ENCODE data around the gene GRM5. TPM values are rescaled to one million over a fixed set of nuclear protein-coding genes. Genes with fewer than 3 reads are reported as not detected.

GRM5 gene
- total RNA-seq, 4 donors from 2014 or later, result 0.53 TPM; not detected in 3

DNA sequence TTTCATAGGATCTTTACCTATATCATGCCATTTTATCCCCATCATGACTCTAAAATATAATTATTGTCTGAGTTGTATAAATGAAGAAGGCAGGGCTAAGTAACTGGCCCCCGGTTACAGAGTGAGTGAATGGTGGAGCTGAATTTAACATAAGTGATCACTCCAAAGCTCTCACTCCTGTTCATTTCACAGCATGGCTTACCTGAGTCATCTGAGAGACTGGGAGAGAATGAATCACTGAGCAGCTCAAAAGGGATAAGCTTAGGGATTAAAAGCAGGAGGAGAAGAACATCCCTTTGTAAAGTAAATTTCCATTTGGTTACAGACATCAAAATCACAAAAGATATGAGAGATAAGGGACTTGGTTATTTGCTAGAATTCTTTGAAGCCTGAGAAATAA lies 434.3 kb downstream of the GRM5 start:
- no peaks in the 10 kb centered on the region for H3K9me3 ChIP-seq
- no peak for TF ChIP-seq POLR2A (IDR thresholded peaks at IDR 0.05)
- TF ChIP-seq, protein P1, sequence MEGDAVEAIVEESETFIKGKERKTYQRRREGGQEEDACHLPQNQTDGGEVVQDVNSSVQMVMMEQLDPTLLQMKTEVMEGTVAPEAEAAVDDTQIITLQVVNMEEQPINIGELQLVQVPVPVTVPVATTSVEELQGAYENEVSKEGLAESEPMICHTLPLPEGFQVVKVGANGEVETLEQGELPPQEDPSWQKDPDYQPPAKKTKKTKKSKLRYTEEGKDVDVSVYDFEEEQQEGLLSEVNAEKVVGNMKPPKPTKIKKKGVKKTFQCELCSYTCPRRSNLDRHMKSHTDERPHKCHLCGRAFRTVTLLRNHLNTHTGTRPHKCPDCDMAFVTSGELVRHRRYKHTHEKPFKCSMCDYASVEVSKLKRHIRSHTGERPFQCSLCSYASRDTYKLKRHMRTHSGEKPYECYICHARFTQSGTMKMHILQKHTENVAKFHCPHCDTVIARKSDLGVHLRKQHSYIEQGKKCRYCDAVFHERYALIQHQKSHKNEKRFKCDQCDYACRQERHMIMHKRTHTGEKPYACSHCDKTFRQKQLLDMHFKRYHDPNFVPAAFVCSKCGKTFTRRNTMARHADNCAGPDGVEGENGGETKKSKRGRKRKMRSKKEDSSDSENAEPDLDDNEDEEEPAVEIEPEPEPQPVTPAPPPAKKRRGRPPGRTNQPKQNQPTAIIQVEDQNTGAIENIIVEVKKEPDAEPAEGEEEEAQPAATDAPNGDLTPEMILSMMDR (IDR thresholded peaks at IDR 0.05), result no peak
- no peaks in the 10 kb centered on the region for H3K4me1 ChIP-seq
- H3K4me3 ChIP-seq, result no peak overlapping the region
- no peaks in the 10 kb centered on the region for H3K27me3 ChIP-seq
- H3K27ac ChIP-seq, result no peak overlapping the region
- no peaks in the 10 kb centered on the region for H3K36me3 ChIP-seq
- DNase-seq, result no peak

DNA sequence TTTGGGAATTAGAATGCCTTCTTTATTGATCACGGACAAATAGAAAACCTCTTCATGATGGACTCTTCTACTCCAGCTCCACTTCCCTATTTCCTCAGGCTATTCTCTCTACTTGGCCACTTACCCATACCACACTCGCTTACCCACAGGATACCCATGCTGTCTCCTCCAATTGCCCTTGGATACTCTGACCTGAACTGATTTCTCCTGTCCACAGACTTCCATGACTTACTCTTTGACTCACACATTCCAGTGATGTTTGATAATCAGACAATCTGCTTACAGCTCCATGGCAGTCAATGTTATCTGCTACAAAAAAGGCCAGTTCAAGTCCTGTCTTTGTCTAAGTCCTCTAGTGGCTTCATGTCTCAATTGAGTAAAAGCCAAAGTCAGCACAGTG lies 436.3 kb downstream of the GRM5 start:
- no peak overlapping the region for H3K4me3 ChIP-seq
- TF ChIP-seq POLR2A (IDR thresholded peaks at IDR 0.05), result no peak
- TF ChIP-seq, protein P1 (IDR thresholded peaks at IDR 0.05), result no peak

DNA sequence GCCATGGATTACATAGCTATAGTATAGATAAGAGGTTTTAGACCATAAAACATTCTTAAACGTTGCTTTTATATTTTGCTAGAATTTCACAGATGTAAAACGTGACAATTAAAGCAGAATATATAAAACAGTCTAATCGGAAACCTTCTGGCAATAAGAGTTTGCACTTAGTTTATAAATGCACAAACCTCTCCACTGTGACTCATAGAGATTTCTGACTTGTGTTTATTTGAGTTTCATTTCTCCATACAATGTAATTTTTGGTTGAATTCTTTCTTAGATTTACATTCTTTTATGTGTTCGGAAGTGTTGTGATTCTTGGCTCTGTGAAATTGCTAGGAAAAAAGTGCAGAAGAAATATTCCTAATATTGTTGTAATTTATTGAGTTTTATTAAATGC lies 439.6 kb downstream of the GRM5 start:
- Histone ChIP-seq H3K36me3 (no peaks in the 10 kb centered on the region), H3K27ac (no peak overlapping the region), H3K4me3 (no peak overlapping the region), H3K9me3 (no peaks in the 10 kb centered on the region), H3K4me1 (no peaks in the 10 kb centered on the region), H3K27me3 (no peaks in the 10 kb centered on the region)
- DNase-seq, result no peak
- TF ChIP-seq POLR2A (IDR thresholded peaks at IDR 0.05), result no peak
- TF ChIP-seq, protein P1 (IDR thresholded peaks at IDR 0.05), result no peak

More for the DNA sequence above, 436.3 kb downstream of the GRM5 start:
- no peak overlapping the region for H3K27ac ChIP-seq
- H3K9me3 ChIP-seq, result no peaks in the 10 kb centered on the region
- no peak for DNase-seq
- no peaks in the 10 kb centered on the region for H3K4me1 ChIP-seq
- no peaks in the 10 kb centered on the region for H3K36me3 ChIP-seq
- H3K27me3 ChIP-seq, result no peaks in the 10 kb centered on the region

DNA sequence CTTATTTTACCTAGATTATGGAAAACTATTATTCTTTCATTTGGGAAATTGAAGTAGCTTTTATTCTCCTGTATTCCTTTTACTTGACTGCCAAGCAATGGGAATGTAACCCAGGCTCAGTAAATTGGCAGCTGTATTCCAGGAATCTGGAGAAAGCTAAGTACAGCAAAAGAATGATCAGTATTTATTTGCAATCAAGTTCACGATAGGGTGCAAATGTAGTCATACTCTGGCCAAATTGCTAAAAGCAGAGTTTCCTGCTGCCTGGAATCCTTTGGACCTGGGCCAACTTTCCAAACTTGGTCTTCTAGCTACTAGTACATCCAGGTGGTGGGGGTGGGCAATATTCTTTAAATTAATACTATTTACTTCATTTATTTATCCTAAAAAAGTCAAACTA lies 442.3 kb downstream of the GRM5 start:
- no peak for TF ChIP-seq POLR2A (IDR thresholded peaks at IDR 0.05)
- TF ChIP-seq, protein P1 (IDR thresholded peaks at IDR 0.05), result no peak
- DNase-seq, result no peak

GRCh38 chr11:88620568-88621130 lies 445.1 kb downstream of the GRM5 start:
- H3K27ac ChIP-seq, result no peak overlapping the region
- H3K27me3 ChIP-seq, result no peaks in the 10 kb centered on the region
- no peak overlapping the region for H3K4me3 ChIP-seq
- TF ChIP-seq, protein P1 (IDR thresholded peaks at IDR 0.05), result no peak
- TF ChIP-seq POLR2A (IDR thresholded peaks at IDR 0.05), result no peak
- no peaks in the 10 kb centered on the region for H3K9me3 ChIP-seq
- H3K4me1 ChIP-seq, result no peaks in the 10 kb centered on the region
- DNase-seq, result no peak
- H3K36me3 ChIP-seq, result no peaks in the 10 kb centered on the region

More for the DNA sequence above, 442.3 kb downstream of the GRM5 start:
- no peaks in the 10 kb centered on the region for H3K27me3 ChIP-seq
- H3K27ac ChIP-seq, result no peak overlapping the region
- no peak overlapping the region for H3K4me3 ChIP-seq
- H3K9me3 ChIP-seq, result no peaks in the 10 kb centered on the region
- no peaks in the 10 kb centered on the region for H3K36me3 ChIP-seq
- H3K4me1 ChIP-seq, result no peaks in the 10 kb centered on the region
